ENCODE results near the gene PIK3CB. TPM values are rescaled to one million over a fixed set of nuclear protein-coding genes. Genes with fewer than 3 reads are reported as not detected.

The PIK3CB gene
- total RNA-seq, 1 experiment from 2014 or later, result 35.6 TPM

DNA sequence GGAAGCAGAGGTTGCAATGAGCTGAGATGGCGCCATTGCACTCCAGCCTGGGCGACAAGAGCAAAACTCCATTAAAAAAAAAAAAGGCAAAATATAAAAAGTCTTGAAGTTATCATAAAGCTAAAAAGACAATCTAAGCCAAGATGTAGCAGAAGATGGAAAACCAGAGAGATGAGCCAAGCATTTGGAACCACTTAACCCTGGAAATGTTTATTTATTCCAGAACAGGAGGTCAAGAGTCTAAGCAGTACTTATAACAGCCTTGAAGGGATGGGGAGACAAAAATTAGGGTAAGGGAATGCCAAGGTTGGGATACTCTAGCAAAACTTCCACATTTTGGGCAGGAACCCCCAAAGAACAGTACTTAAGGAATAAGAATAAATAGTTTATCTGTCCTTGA is 196.1 kb downstream of the PIK3CB start:
- Mint-ChIP-seq H3K27ac (no peak overlapping the region), H3K4me3 (no peak overlapping the region), H3K9me3 (peaks cover 22 to 28% of the 10 kb centered on the region in 2 experiments), H3K27me3 (ENCODE audit: low read depth) (peaks cover 10% of the 10 kb centered on the region), H3K36me3 (ENCODE audit: insufficient read depth in 1 of 3, low read depth in 3 of 3) (peaks cover 5 to 22% (median 20%) of the 10 kb centered on the region in 3 experiments), H3K4me1 (peaks cover 0 to 3% of the 10 kb centered on the region in 2 experiments; a peak in 2 of 4 replicates)
- H2BK120ac ChIP-seq (ENCODE audit: low read depth, low read length, poor library complexity, severe bottlenecking), result no peak overlapping the region
- no CpG with 5 or more reads among the region's 2 CpGs for WGBS (ENCODE audit: extremely low coverage, insufficient read length, low lambda C conversion rate)
- no peak overlapping the region for H2BK12ac ChIP-seq (ENCODE audit: insufficient read length, low read depth, low read length)
- H3K79me2 ChIP-seq (ENCODE audit: insufficient read depth, low read length), result no peaks in the 10 kb centered on the region
- TF ChIP-seq, protein P1, sequence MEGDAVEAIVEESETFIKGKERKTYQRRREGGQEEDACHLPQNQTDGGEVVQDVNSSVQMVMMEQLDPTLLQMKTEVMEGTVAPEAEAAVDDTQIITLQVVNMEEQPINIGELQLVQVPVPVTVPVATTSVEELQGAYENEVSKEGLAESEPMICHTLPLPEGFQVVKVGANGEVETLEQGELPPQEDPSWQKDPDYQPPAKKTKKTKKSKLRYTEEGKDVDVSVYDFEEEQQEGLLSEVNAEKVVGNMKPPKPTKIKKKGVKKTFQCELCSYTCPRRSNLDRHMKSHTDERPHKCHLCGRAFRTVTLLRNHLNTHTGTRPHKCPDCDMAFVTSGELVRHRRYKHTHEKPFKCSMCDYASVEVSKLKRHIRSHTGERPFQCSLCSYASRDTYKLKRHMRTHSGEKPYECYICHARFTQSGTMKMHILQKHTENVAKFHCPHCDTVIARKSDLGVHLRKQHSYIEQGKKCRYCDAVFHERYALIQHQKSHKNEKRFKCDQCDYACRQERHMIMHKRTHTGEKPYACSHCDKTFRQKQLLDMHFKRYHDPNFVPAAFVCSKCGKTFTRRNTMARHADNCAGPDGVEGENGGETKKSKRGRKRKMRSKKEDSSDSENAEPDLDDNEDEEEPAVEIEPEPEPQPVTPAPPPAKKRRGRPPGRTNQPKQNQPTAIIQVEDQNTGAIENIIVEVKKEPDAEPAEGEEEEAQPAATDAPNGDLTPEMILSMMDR (conservative IDR thresholded peaks at IDR 0.05), result no peak
- H3K56ac ChIP-seq (ENCODE audit: insufficient read length, low read depth, low read length), result no peak overlapping the region
- no peaks in the 10 kb centered on the region for H3K79me1 ChIP-seq (ENCODE audit: insufficient read depth, low read depth, low read length, poor library complexity, severe bottlenecking)
- H4K8ac ChIP-seq (replicated peaks; ENCODE audit: insufficient read length, low read depth, low read length), result no peak overlapping the region
- H3T11ph ChIP-seq (ENCODE audit: low read length), result no peak overlapping the region
- no peak overlapping the region for H4K91ac ChIP-seq (ENCODE audit: insufficient read length, low read depth, low read length)
- no peak overlapping the region for H3K27ac ChIP-seq (ENCODE audit: insufficient read length, low read depth, low read length)
- no peaks in the 10 kb centered on the region for H3K4me1 ChIP-seq (ENCODE audit: insufficient read depth, low read length)
- H2AK5ac ChIP-seq (ENCODE audit: insufficient read length, low read length), result no peak overlapping the region
- H2AFZ ChIP-seq (ENCODE audit: low read length), result no peak overlapping the region
- DNase-seq, result no peak
- no peak overlapping the region for H3K4ac ChIP-seq (ENCODE audit: low read depth, low read length)
- no peak overlapping the region for H3K9ac ChIP-seq (ENCODE audit: extremely low read depth, insufficient read length, low read length)
- H3K23me2 ChIP-seq (ENCODE audit: insufficient read length, low read depth, low read length, poor library complexity, severe bottlenecking), result no peaks in the 10 kb centered on the region
- H3K18ac ChIP-seq (ENCODE audit: insufficient read length, low read depth, low read length), result no peak overlapping the region
- H2BK20ac ChIP-seq (ENCODE audit: low read depth, low read length, poor library complexity, severe bottlenecking), result no peak overlapping the region
- H3K23ac ChIP-seq (ENCODE audit: insufficient read length, low read depth, low read length), result no peak overlapping the region
- no peaks in the 10 kb centered on the region for H3K27me3 ChIP-seq (ENCODE audit: insufficient read depth, low read length)
- no peak overlapping the region for H2BK5ac ChIP-seq (ENCODE audit: insufficient read length, low read length)
- no peak overlapping the region for H3K4me2 ChIP-seq (ENCODE audit: insufficient read depth, insufficient read length, low read length)
- H4K5ac ChIP-seq (ENCODE audit: insufficient read length, low read depth, low read length), result no peak overlapping the region
- H3K9me3 ChIP-seq (ENCODE audit: control insufficient read depth, low read depth, low read length), result no peaks in the 10 kb centered on the region
- no peak overlapping the region for H3K14ac ChIP-seq (ENCODE audit: insufficient read depth, low read length)
- H2BK15ac ChIP-seq (ENCODE audit: low read depth, low read length), result no peak overlapping the region
- H4K20me1 ChIP-seq (ENCODE audit: control insufficient read depth, insufficient read depth, insufficient read length), result no peaks in the 10 kb centered on the region
